NCI-H345 treated with DMSO at 0.1 percent for 48 hours (cell line): ENCODE results near the gene CKAP4.

Experiments
- DNase-seq: peaks from one replicate; lab custom pipeline; 2025; ENCODE audit not compliant: unreplicated experiment; lab: John Stamatoyannopoulos, UW

CKAP4 gene

DNA sequence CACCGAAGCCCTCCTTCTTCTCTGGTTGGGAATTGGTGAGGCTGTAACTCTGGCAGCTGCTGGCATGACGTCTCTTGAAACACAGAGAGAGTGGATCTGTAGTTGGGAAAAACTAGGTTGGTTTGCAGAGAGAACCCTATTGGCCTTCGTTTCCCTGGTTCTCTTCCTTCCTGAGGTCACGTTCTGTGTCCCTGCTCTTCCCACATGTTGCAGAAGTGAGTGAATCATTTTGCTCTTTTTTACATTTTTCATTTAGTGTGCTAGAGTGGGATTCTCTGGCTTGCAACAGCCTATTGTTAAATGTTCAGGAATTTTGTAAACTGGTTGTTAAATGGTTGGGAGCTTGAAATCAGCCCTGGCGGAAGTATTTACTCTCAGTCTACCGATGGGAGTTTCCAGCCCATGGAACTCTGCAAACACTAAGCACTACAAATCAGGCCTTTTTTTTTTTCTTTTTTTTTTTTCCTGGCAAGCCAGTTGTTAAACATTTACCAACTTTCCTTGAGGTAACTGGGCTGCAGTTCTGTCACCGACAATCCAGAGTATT, 26.8 kb upstream of the CKAP4 start:
- DNase-seq: no peak

- DNase-seq: no peak
Measured at GRCh38 chr12:106274012-106274411, 26.2 kb upstream of the CKAP4 start.

GRCh38 chr12:106273491-106273890, 25.7 kb upstream of the CKAP4 start:
- DNase-seq: no peak

- DNase-seq: no peak
Measured at GRCh38 chr12:106271575-106272505, 24.0 kb upstream of the CKAP4 start.

GRCh38 chr12:106269150-106269771, 21.4 kb upstream of the CKAP4 start:
- DNase-seq: no peak

GRCh38 chr12:106267535-106267934, 19.7 kb upstream of the CKAP4 start:
- no peak for DNase-seq

GRCh38 chr12:106265116-106265515, 17.3 kb upstream of the CKAP4 start:
- DNase-seq: no peak

- no peak for DNase-seq
Measured at GRCh38 chr12:106258935-106259334, 11.1 kb upstream of the CKAP4 start.

DNA sequence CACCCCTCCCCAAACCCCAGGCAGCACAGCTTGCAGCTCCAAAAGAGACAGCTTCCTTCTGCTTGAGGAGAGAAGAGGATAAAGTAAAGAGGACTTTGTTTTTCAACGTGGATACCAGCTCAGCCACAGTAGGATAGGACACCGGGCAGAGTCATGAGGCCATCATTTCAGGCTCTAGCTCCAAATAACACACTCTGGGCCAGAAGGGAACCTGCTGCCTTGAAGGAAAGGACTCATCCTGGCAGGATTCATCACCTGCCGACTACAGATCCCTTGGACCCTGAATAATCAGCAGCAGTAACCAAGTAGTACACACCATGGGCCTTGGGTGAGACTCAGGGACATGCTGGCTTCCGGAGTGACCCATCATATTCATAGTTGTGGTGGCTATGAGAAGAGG, 10.4 kb upstream of the CKAP4 start:
- no peak for DNase-seq

DNA sequence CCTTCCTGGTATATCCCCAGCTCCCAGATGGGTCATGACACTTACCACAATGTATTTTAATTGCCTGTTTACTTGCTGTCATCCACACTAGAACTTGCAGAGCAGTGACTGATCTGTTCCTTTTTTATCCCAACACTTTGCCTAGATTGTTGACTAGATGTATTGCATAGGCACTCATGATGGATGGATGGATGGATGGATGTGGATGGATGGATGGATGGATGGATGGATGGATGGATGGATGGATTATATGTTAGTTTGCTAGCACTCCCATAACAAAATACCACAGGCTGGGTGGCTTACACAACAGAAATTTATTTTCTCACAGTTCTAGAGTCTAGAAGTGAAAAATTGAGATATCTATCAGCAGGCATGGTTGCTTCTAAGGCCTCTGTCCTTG, 8.7 kb upstream of the CKAP4 start:
- DNase-seq: no peak

GRCh38 chr12:106255952-106256351, 8.1 kb upstream of the CKAP4 start:
- no peak for DNase-seq

- no peak for DNase-seq
Measured at GRCh38 chr12:106255493-106255892, 7.7 kb upstream of the CKAP4 start.

DNA sequence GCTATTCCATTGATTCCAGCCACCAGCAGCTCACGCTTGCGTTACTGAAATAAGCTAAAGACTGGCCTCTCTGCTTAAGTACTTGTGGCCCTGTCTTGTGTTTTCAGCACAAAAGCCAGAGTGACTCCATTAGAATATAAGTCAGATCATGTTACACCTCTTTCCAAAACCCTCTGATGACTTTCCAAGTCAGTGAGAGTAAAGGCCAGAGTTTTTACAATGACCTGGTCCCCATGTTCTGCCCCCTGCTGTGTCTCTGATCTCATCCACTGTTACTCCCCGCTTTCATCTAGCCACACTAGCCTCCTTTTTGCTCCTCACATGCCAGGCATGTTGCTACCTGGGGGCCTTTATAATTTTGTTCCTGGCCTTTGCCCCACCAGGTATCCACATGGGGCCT, 6.9 kb upstream of the CKAP4 start:
- DNase-seq: no peak

GRCh38 chr12:106251631-106252455, 4.0 kb upstream of the CKAP4 start:
- no peak for DNase-seq

- DNase-seq: no peak
Measured at GRCh38 chr12:106249411-106250135, 1.8 kb upstream of the CKAP4 start.

DNA sequence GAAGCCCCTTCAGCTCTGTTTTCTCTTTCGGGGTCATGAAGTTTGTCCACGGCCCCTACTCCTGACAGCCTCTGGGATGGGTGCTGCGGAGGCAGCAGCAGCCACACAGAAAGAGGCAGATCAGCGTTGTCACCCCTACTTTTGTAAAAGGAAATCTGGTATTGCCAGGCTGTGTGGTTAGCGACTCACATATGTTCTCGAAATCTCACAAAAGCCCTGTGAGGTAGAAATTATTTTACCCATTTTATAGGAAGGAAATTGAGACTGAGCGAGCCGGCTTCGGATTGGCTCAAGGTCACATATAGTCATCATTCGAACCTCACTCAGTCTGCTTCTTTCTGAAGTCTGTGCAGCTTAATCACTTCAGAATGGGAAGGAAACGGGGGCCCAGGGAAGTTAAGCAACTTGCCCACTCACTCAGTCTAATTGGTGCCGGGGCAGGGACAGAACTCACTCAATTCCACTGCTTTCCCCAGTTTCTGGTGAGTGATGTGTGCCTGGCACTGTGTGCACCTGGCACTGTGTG, 1.1 kb upstream of the CKAP4 start:
- DNase-seq: no peak

GRCh38 chr12:106248312-106248845, 559 bp upstream of the CKAP4 start:
- DNase-seq: no peak

DNA sequence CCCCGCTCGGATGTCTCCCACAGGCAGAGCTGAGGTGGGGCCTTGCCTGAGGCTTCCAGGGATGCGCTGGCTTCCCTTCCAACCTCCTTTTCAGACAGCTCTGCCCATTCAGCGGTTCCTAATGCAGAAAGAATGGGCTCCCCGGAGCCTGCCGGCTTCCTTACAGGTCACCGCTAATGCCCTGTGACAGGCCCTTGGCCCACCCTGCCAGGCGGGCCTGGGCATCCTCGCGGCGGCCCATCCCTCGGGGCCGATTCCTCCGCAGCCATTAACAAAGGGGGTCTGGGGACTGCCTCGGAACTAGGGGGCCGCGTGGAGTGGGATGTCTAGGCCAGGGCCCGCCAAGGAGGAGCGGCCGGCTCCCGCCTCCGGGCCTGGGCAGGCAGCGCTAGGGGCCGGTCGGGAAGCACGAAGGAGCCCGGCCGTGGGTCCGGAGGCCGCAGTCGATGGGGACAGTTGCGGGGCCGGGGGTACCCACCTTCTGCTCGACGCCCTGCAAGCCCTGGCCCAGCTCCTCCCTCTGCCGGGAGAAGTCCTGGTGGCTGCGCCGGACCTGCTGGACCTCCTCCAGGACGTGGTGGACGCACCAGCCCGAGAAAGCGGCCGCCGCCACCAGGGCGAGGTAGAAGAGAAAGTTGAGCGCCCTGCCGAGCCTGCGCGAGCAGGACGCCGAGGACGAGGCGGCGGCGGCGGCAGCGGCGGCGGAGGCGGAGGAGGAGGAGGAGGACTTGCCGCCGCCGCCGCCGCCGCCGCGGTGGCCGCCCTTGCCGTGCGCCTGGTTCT, 738 bp downstream of the CKAP4 start:
- DNase-seq: no peak

DNA sequence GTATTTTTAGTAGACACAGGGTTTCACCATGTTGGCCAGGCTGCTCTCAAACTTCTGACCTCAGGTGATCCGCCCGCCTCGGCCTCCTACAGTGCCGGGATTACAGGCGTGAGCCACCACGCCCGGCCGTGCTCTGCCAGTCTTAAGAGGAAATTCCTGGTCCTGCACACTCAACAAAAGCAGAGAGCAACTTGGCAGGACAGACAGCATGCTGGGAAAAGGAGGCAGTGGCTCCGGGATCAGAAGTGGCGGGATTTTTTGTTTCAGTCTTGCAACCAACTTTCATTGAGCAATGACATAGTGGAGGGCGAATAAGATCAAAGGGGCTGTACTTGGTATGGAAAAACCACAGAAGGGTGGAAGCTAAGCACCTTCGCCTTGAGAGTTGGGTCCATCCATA, 2.1 kb downstream of the CKAP4 start:
- DNase-seq: no peak
